VCaP (cell line): ENCODE results near the gene CNPY3.
"Not testable (repeated sequence)": the region's sequence is repeated elsewhere in the genome, so short reads cannot be mapped to it uniquely, and the experiment has no call there.

Experiments
- H3K27ac ChIP-seq: fragments of 450-650 bp; 2 replicates; pipeline ENCODE4 v1.5.1; 2017
- CTCF ChIP-seq: fragments of 450-650 bp; conservative IDR thresholded peaks from 2 replicates; pipeline ENCODE4 v1.5.1; 2017; ENCODE audit warnings: mild to moderate bottlenecking, moderate library complexity

Gene CNPY3

GRCh38 chr6:42938987-42939809 is 9.9 kb downstream of the CNPY3 start:
- no peak for TF ChIP-seq CTCF
- no peak overlapping the region for H3K27ac ChIP-seq

- no peak for TF ChIP-seq CTCF
- no peak overlapping the region for H3K27ac ChIP-seq
These were observed 10.5 kb downstream of the CNPY3 start for GRCh38 chr6:42939810-42940167.

GRCh38 chr6:42940493-42941045 is 11.3 kb downstream of the CNPY3 start:
- H3K27ac ChIP-seq, result no peak overlapping the region

GRCh38 chr6:42941356-42941755 is 12.1 kb downstream of the CNPY3 start:
- not testable (repeated sequence) for H3K27ac ChIP-seq

More at GRCh38 chr6:42940493-42941045, 11.3 kb downstream of the CNPY3 start:
- no peak for TF ChIP-seq CTCF

GRCh38 chr6:42942444-42942843 is 13.2 kb downstream of the CNPY3 start:
- no peak for TF ChIP-seq CTCF
- no peak overlapping the region for H3K27ac ChIP-seq

- TF ChIP-seq CTCF, result no peak
- H3K27ac ChIP-seq, result no peak overlapping the region
These were observed 18.7 kb downstream of the CNPY3 start for GRCh38 chr6:42947950-42948349.

GRCh38 chr6:42952389-42952788 is 23.1 kb downstream of the CNPY3 start:
- TF ChIP-seq CTCF, result no peak
- no peak overlapping the region for H3K27ac ChIP-seq

- peak overlapping the region; percentile 44 for H3K27ac ChIP-seq
These were observed 25.1 kb downstream of the CNPY3 start for GRCh38 chr6:42954405-42954804.
